Right renal cortex interstitium (tissue), 3 donors: ENCODE measurements around the gene GALNT18. TPM values are rescaled to one million over a fixed set of nuclear protein-coding genes. Genes with fewer than 3 reads are reported as not detected.

Source experiments
- DNase-seq, 3 donors: peaks; one replicate each; pipeline ENCODE4 v3.0.0-alpha.2; 2013; ENCODE audit warnings: low read depth in 3 of 3, low spot score in 2 of 3
- polyA plus RNA-seq, 3 donors: library from polyadenylated mRNA; unstranded; fragments of 120-200 nt; gene quantifications; one replicate each; pipeline ENCODE4 v1.2.1, GENCODE V29; 2013; ENCODE audit not compliant: insufficient read length in 3 of 3

GALNT18 gene
- 10 to 100 TPM; 25.5 to 28.8 (median 25.7) TPM for polyA plus RNA-seq

- peak; percentile 61 to 86 (median 83) for DNase-seq
Measured at GRCh38 chr11:11621573-11622339, at the start of gene GALNT18. Gene GALNT18 (minus strand): TSS chr11:11622005.

- no peak for DNase-seq
Measured at GRCh38 chr11:11670574-11670973, 48.8 kb upstream of the GALNT18 start.

DNA sequence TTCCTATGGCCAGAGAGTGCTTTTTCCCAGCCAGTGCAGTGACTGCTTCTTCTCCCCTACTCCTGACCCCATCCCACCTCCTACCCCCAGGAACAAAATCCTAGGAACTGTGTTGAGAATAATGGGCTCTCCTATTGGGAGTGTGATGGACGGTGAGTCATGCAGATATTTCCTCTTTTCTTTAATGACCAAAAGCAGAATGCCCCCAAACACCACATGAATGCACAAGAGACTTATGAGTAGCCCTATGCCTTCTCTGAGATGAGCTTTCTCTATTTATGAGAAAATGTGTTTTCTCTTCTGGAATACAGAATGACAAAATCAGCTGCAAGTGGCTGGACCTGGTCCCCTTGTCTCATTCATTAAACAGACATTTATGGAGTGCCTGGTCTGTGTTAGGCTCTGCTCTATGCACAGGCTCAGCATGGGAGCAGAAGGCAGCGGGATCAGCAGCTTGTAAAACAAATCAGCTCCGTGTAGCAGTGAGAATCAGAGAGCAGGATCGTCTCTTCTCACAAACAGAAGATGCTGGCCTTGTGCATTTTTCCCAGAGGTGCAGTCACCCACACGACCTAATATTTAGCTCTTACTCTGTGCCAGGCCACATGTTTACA, 47.5 kb upstream of the GALNT18 start:
- no peak for DNase-seq

- no peak for DNase-seq
Measured at GRCh38 chr11:11668781-11669180, 47.0 kb upstream of the GALNT18 start.

DNA sequence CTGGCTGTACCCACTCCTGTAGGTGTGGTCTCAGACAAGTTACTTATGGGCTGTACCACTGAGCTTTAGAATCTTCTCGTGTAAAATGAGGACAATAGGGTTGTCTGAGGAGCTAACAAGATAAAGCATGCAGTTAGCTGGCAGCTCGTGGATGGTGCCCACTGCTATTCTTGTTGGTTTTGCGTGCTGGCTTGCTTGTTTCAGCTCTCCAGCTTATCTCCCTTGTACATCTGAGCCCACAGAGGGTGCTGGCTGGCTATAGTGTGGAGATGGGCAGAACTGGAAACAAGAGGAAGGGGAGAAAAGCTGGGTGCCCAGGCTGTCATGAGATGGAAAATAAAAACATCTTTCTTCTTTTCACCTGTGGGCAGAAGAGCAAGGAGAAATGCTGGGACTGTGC, 46.5 kb upstream of the GALNT18 start:
- DNase-seq = no peak

DNA sequence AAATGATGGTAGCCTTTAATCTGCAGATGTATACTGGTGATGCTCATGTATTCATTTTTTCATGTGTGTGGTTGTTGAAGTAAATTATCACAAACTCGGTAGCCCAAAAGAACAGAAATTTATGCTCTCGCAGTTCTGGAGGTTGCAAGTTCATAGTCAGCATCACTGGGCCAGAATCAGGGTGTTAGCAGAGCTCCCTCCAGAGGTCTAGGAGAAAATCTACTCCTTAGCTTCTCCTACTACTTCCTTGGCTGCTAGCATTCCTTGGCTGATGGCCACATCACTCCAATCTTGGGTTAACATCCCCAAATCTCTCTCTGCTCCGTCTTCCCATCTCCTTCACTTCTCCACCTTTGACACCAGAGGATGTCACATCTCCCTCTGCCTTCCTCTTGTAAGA, 45.3 kb upstream of the GALNT18 start:
- DNase-seq = no peak

DNA sequence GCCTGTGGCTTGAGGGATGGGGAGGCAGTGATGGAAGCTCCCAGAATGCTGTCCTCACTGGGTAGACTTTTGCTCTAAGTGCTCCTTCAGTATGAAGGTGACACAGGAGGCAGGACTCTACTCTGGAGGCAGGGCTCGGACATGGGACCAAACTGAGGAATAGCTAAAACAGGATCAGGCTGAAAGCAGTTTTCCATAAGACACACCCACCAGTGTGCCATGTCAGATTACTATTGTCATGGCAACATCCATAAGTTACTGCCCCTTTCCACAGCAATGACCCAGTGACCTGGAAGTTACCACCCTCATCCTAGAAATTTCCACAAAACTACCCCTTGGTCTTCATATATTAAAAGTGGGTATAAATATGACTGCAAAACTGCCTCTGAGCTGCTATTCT, 43.6 kb upstream of the GALNT18 start:
- no peak for DNase-seq

- DNase-seq = no peak
Measured at GRCh38 chr11:11663907-11664306, 42.1 kb upstream of the GALNT18 start.

DNA sequence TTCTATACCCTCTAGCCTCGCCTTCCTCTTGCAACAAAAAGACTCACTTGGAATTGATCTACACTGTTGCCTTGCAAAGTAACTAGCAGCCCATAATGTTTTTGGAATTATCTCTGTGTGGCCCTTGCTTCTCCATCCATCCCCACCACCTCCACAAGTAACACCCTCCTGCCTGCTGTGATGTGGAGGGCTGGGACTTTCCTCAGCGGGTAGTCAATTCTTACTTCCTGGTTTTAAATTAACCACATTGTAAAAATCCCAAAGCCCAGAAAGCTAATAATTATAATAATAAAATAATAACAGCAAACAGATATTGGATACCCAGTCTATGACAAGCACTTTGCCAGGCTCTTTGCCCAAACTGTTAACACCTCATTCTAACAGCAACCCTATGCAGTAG, 40.8 kb upstream of the GALNT18 start:
- no peak for DNase-seq

DNA sequence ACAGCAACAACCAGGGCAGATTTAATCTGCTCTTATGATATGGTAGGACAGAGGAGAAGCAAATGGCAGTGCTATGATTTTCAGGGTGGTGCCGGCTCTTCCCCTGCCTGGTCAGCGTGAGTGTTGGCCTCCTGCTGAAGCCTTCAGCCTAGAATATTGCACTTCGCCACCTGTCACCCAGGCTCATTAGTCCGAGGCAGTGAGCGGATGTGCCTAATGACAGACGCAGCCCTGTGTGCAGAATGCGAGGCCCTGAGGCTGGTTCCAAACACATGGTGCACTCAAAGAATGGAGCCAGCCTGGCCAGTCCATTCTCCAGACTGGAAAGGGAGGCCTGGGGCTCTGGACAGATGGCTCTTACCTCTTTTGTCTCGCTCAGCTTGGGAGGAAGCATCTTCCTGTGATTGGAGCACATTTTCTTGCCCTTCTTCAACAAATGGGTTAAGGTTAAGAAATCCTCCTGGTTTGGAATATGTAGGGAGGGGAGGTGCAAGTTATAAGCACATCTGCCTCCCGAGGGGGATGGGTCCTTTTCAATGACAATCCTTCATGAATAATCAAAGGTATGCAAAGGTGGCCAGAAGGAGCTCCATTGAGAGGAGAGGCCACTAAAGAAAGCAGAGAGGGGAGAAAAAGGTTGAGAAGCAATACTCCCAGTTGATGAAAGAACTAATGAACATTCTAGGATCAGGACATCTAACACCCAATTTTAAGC, 39.7 kb upstream of the GALNT18 start:
- no peak for DNase-seq

DNA sequence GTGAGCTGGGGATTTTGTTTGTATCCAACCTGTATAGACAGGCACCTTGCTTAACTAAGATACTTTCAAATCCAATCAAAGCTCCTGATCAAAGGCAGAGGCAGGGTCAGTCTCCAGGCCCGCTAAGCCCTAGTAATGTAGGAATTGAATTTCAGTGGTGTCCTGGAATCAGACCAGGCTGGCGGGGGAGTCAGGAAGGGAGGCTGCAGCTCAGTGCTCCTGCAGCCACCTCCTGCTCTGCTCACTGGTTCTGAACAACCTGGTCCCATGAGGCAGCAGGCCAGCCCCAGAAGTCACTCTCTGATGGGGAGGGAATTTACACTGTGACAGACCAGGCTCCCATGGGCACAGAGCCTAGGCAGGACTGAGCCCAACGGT, 38.5 kb upstream of the GALNT18 start:
- peak in 1 of 3 donors; percentile 41 for DNase-seq

DNA sequence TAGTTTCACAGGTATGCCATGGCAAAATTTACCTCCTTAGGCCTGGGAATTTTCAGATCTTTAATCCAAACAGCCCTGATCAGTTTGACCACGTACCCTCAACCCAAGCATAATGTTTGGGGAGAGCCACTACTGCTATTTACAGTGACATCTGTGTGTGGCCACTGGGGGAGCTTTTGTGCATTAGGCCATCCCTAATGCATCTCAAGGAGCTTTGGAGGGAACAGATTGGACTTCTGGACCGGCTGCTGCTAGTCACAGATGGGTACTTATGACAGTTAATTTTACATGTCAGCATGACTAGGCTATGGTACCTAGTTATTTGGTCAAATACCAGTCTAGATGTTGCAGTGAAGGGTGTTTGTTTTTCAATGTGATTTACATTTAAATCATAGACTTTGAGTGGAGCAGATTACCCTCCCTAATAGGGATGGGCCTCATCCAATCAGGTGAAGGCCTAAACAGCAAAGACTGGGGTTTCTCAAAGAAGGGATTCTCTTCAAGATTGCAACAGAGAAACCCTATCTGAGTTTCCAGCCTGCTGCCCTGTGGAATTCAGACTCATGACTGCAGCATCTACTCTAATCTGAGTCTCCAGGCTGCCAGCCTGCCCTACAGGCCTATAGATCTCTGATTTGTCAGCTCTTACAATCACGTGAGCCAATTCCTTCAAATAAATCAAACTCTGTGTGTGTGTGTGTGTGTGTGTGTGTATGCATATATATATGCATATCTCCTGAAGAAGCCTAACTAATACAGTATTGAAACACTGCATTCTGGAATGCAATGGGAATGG, 38.0 kb upstream of the GALNT18 start:
- no peak for DNase-seq

GRCh38 chr11:11657218-11657955, 35.6 kb upstream of the GALNT18 start:
- DNase-seq = no peak

- no peak for DNase-seq
Measured at GRCh38 chr11:11641581-11641980, 19.8 kb upstream of the GALNT18 start.

DNA sequence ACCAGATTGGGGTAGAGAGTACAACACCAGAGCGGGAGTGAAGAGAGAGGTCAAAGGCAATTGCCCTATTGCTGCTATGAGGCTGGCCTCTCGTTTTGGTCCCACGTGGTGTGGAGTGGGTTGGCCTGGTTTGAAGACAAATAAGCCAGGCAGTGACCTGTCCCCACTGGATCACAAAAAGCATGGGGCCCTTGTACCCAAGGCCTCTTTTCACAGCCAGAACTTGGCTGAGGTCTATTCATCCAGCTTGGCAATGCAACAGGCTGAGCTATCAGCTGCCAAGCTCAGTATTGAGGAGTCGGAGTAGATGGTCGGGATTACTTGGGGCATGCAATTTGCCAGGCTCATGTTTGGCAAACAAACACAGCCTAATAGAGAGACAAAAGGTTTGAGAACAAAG, 19.2 kb upstream of the GALNT18 start:
- no peak for DNase-seq

DNA sequence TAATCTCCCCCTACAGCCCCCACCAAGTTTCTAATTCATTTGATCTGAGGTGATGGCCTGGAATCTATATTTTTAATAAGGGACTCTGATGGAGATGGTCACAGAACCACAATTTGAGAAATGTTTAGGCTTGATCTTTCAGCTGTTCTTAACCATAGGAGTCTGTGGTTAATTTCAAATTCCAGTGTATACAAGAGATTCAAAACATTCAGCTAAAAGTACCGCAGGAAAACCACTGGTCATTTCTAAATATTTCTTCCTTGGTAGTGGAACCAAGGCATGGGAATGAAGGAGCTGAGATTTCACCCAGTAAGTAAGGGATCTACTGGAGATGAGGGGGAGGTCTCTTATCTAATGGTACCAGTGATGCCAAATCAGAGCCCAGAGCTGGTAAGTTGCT, 18.3 kb upstream of the GALNT18 start:
- no peak for DNase-seq

- DNase-seq = no peak
Measured at GRCh38 chr11:11636671-11637070, 14.9 kb upstream of the GALNT18 start.

DNA sequence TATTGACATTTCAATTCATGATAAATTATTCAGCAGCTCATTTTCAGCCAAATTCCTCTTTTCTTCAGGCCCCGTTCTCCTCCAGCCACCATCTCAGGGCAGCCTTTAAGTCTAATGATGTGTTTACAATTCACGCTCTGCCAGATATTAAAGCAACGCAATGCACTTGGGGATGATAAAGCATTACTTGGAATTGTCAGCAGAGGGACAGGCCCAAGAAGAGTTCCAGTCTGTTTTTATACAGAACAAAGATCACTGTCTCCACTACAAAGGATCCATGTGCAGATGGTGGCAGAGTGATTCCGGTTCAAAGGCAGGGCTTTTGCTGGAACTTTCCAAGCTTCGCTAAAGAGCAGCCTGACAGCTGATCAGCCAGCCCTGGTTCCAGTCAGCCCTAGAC, 13.6 kb upstream of the GALNT18 start:
- no peak for DNase-seq

DNA sequence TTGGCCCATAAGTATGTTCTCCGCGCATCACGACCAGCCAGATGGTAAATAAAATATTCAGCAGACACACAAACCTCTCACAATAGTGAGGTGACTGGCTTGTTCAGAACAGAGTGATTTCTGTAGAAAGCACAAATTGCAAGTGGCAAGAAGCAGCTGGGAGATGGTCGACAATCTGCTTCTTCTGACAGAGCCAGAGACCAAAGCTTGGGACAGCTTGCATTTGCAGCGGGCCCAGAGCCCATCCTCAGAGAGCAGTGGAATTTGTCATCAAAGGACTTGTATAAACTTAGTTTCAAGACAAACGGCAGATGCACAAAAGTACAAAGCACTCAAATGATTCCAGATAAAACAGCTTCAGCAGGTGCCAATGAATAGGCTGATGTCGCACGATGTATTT, 7.6 kb upstream of the GALNT18 start:
- DNase-seq = no peak

DNA sequence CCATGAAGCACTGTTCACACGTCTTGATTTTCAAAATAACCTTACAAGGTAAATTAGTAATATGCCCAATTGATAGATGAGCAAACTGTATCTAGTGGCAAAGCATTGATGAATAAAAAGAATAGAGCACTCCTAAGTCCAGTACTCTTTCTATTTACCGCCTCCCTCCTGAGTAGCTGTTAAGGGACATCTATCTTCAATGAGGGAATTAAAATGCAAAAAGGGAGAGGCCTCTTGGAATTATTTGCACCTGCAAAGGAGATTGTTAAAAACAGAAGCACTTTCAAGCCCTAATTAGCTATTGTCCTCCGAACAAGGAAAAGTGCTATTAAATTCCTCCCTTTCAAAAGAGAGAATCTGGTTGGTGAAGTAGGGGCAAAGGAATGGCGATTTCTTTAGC, 6.8 kb upstream of the GALNT18 start:
- no peak for DNase-seq
